ENCODE data around the gene PCYOX1L.

PCYOX1L gene

DNA sequence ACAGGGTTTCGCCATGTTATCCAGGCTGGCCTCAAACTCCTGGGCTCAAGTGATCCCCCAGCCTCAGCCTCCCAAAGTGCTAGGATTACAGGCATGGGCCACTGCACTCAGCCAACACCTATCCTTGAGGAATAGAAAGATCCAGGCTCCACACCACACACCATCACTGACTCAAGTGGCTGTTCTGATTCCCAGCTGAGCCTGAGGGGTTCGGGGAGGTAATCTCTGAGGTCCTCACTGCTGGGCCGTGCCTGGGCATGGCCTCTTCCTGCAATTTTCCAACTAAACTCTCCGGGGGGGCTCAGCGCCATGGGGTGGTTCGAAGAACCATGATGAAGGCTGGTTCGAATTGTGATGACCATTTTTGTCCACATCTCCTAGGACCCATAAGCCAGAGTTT is 52.2 kb downstream of the PCYOX1L start:
- no peak for DNase-seq

- no peak for DNase-seq
These were observed 53.0 kb downstream of the PCYOX1L start for GRCh38 chr5:149410721-149411432.

DNA sequence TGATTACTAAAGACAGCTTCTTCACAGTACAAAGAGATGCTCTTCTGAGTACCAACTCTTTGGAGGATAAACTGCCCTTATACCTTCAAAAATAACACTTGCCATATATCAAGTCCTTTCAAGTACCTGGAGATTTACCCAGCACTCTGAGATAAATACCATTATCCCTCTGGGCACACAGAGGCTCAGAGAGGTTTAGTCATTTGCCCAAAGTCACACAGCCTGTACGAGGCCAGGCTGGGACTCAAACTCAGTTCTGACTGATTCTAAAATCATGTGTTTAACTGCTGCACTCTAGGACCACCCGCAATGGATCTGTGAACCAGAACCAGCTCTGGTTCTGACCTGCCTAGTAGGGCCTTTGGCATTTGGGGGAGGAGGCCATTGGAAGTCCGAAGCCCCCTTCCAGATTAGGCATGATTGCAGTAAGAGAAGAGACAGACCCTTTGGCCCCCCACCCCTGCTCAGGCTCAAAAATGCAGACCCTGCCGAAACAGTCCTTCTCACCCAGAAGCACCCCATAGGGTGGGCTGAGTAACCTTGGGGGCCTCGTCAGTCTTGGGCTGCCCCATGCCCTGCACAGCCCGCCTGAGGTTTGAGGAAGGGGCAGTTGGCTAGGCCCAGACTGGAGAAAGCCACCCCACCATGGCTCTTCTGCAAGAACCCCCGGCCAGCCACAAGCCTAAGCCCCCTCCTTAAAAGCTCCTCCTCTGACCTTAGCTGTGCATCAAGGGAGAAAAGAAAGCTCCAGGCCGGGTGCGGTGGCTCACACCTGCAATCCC is 54.1 kb downstream of the PCYOX1L start:
- no peak for DNase-seq

- no peak for DNase-seq
These were observed 55.1 kb downstream of the PCYOX1L start for GRCh38 chr5:149412783-149413476.

DNA sequence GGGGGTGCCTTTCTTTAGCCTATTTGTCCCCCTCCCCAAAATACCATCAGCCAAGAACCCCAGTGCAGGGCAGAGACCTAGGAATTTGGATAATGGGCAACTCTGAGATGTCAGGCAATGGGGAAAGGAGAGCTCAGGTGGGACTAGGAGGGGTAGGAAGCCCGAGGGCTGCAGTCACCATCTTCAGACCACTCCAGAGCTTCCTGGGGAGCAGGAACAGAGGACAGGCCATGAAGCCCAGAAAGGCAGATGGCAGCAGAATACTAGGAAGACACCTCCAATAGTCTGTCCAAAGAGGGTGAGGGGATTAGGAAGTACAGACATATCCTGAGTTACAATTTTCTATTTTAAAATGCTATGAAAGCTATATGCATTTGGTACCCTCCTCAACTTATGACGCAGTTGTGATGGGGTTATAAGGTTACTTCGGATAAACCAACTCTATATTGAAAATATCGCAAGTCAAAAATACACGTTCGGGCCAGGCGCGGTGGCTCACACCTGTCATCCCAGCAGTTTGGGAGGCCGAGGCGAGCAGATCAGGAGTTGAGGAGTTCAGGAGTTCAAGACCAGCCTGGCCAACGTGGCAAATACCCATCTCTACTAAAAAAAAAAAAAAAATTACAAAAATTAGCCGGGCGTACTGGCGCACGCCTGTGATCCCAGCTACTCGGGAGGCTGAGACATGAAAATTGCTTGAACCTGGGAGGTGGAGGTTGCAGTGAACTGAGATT is 55.8 kb downstream of the PCYOX1L start:
- no peak for DNase-seq

GRCh38 chr5:149414405-149415065 is 56.7 kb downstream of the PCYOX1L start:
- DNase-seq, result no peak

GRCh38 chr5:149415066-149415967 is 57.5 kb downstream of the PCYOX1L start:
- DNase-seq, result no peak

DNA sequence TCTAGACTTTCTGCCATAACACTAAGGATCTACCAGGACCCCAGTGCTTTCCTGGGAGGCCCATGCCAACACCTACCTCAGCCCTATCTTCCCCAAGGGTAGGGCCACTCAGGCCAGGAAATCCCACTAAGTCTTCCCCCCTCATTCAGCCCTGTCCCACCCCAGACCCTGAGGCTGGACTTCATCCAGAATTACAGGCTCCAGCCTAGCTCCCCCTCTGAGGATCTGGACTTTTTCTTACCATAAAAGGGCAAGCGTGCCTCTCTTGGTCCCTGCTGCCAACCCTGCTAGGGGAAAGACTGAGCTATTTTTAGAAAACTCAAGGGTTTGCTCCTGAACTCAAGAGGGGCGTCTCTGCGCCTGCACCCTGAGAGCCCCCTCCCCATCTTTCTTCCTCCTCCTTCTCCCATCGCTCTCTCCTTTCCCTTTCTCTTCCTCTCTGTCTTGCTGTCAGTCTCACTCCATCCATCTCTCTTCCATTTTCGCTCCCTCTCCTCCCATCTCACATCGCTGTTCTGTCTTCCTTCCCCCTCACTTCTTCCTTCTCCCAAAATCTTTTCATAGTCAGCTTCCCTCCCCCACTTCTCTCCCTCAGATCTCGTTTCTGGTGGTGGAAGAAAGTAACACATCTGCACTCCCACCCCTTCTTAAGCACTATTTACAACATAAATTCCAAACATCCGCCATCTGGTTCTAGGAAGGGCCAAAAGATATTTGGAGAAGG is 59.3 kb downstream of the PCYOX1L start:
- DNase-seq, result no peak

- no peak for DNase-seq
These were observed 60.0 kb downstream of the PCYOX1L start for GRCh38 chr5:149417711-149418368.

DNA sequence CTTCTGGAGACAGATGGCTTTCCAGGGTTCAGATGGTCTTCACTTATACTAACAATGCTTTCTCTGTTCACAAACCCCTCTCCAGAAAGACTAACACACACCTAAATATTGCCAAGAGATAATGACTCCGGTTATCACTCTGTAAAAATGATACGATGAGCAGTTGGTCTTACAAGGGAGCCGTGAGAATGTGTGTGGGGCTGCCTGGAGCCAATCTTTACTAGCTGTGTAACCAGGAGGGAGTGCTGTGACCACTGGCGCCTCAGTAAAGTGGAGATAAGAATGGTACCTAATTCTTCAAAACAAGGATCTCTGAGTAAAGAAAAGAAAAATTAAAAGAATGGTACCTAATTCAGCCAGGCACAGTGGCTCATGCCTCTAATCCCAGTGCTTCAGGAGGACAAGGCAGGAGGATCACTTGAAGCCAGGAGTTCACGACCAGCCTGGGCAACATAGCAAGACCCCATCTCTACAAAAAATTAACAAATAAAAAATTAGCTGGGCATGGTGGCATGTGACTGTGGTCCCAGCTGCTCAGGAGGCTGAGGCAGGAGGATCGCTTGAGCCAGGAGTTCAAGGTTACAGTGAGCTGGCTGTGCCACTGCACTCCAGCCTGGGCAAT is 61.2 kb downstream of the PCYOX1L start:
- DNase-seq, result no peak
